NOMO-1 treated with dmso at 0.1 percent for 144 hours (cell line): ENCODE data around the gene ACTR10.
A peak's percentile ranks its signal among the peaks of the same experiment; 100 is the strongest.
"Not testable (repeated sequence)": the region's sequence is repeated elsewhere in the genome, so short reads cannot be mapped to it uniquely, and the experiment has no call there.

Experiments
- DNase-seq: peaks from one replicate; lab custom pipeline; 2025; ENCODE audit not compliant: unreplicated experiment; lab: John Stamatoyannopoulos, UW

ACTR10 gene

GRCh38 chr14:58215191-58215914 is 15.4 kb downstream of the ACTR10 start:
- no peak for DNase-seq

GRCh38 chr14:58216544-58216943 is 16.6 kb downstream of the ACTR10 start:
- no peak for DNase-seq

- no peak for DNase-seq
Observed at GRCh38 chr14:58227096-58227819, 27.3 kb downstream of the ACTR10 start.

GRCh38 chr14:58238252-58239243 is 38.6 kb downstream of the ACTR10 start:
- DNase-seq, result no peak

GRCh38 chr14:58239244-58240195 is 39.6 kb downstream of the ACTR10 start:
- DNase-seq, result peak; percentile 48

GRCh38 chr14:58243790-58244555 is 44.0 kb downstream of the ACTR10 start:
- DNase-seq, result peak; percentile 67

- peak; percentile 96 for DNase-seq
Observed at GRCh38 chr14:58244556-58245387, 44.8 kb downstream of the ACTR10 start, which contains the start of gene PSMA3. Gene PSMA3 (plus strand): TSS chr14:58244843. CDS start chr14:58244921, 78 bp downstream.

- DNase-seq, result no peak
Observed at GRCh38 chr14:58245562-58245961, 45.6 kb downstream of the ACTR10 start.

- DNase-seq, result no peak
Observed at GRCh38 chr14:58249611-58250010, 49.7 kb downstream of the ACTR10 start.

- no peak for DNase-seq
Observed at GRCh38 chr14:58258156-58258555, 58.2 kb downstream of the ACTR10 start.

GRCh38 chr14:58262005-58262404 is 62.1 kb downstream of the ACTR10 start:
- DNase-seq, result not testable (repeated sequence)

- no peak for DNase-seq
Observed at GRCh38 chr14:58265401-58265800, 65.5 kb downstream of the ACTR10 start.

GRCh38 chr14:58270628-58271027 is 70.7 kb downstream of the ACTR10 start:
- DNase-seq, result no peak

- no peak for DNase-seq
Observed at GRCh38 chr14:58272588-58273372, 72.8 kb downstream of the ACTR10 start.

GRCh38 chr14:58274881-58275280 is 74.9 kb downstream of the ACTR10 start:
- DNase-seq, result no peak

GRCh38 chr14:58275527-58276190 is 75.7 kb downstream of the ACTR10 start:
- DNase-seq, result no peak

GRCh38 chr14:58276208-58276607 is 76.3 kb downstream of the ACTR10 start:
- DNase-seq, result no peak
